SKM-1 treated with dmso at 0.1 percent for 144 hours (cell line): ENCODE data around the gene PPP1R36.
"Not testable (repeated sequence)": the region's sequence is repeated elsewhere in the genome, so short reads cannot be mapped to it uniquely, and the experiment has no call there.

Experiments used
- DNase-seq: peaks from one replicate; lab custom pipeline; 2025; ENCODE audit not compliant: unreplicated experiment; lab: John Stamatoyannopoulos, UW

PPP1R36 gene

GRCh38 chr14:64549791-64550620 lies at the start of gene PPP1R36:
PPP1R36 (plus strand) TSS chr14:64549961; CDS start chr14:64549998, 37 bp downstream.
- DNase-seq, result no peak

- DNase-seq, result no peak
Measured at GRCh38 chr14:64500088-64500487, 49.7 kb upstream of the PPP1R36 start.

GRCh38 chr14:64501411-64502171 lies 48.2 kb upstream of the PPP1R36 start:
- no peak for DNase-seq

- DNase-seq, result no peak
Measured at GRCh38 chr14:64502456-64502855, 47.3 kb upstream of the PPP1R36 start.

GRCh38 chr14:64502887-64503433 lies 46.8 kb upstream of the PPP1R36 start:
- no peak for DNase-seq

- peak; percentile 66 for DNase-seq
Measured at GRCh38 chr14:64503434-64504309, 46.1 kb upstream of the PPP1R36 start, which contains the start of gene ZBTB25. ZBTB25 (minus strand) TSS chr14:64503838; CDS start chr14:64490533, 13,305 bp downstream.

- DNase-seq, result peak; percentile 37
Measured at GRCh38 chr14:64504310-64504896, 45.4 kb upstream of the PPP1R36 start, which contains the start of gene ZBTB1. ZBTB1 (plus strand) TSS chr14:64504770; CDS start chr14:64521505, 16,735 bp downstream.

- peak; percentile 36 for DNase-seq
Measured at GRCh38 chr14:64504897-64505794, 44.6 kb upstream of the PPP1R36 start.

- DNase-seq, result no peak
Measured at GRCh38 chr14:64506721-64507120, 43.0 kb upstream of the PPP1R36 start.

GRCh38 chr14:64507376-64508156 lies 42.2 kb upstream of the PPP1R36 start:
- DNase-seq, result no peak

- DNase-seq, result no peak
Measured at GRCh38 chr14:64508215-64508776, 41.5 kb upstream of the PPP1R36 start.

GRCh38 chr14:64509036-64509435 lies 40.7 kb upstream of the PPP1R36 start:
- DNase-seq, result no peak

- DNase-seq, result peak; percentile 33
Measured at GRCh38 chr14:64510825-64511671, 38.7 kb upstream of the PPP1R36 start.

- DNase-seq, result no peak
Measured at GRCh38 chr14:64513271-64513670, 36.5 kb upstream of the PPP1R36 start.

- DNase-seq, result no peak
Measured at GRCh38 chr14:64515053-64515452, 34.7 kb upstream of the PPP1R36 start.

- no peak for DNase-seq
Measured at GRCh38 chr14:64516969-64517368, 32.8 kb upstream of the PPP1R36 start.

GRCh38 chr14:64517667-64518066 lies 32.1 kb upstream of the PPP1R36 start:
- not testable (repeated sequence) for DNase-seq
